GM12865 (cell line): ENCODE data around the gene PDE4D.
"Not testable (repeated sequence)": the region's sequence is repeated elsewhere in the genome, so short reads cannot be mapped to it uniquely, and the experiment has no call there.

Experiments used
- DNase-seq: peaks from one replicate; pipeline ENCODE4 v3.0.0; 2010; ENCODE audit warnings: low read depth
- H3K4me3 ChIP-seq: 2 replicates; pipeline ENCODE4 v1.5.1; 2011; ENCODE audit warnings: mild to moderate bottlenecking, low read depth, low read length, control low read depth
- TF ChIP-seq, protein P1 (sequence below): IDR thresholded peaks from 2 replicates; pipeline ENCODE4 v1.5.1; 2011; ENCODE audit warnings: low read length, control low read depth, low read depth, inconsistent platforms; ENCODE audit not compliant: insufficient read depth; ENCODE audit errors: missing control alignments

The PDE4D gene

DNA sequence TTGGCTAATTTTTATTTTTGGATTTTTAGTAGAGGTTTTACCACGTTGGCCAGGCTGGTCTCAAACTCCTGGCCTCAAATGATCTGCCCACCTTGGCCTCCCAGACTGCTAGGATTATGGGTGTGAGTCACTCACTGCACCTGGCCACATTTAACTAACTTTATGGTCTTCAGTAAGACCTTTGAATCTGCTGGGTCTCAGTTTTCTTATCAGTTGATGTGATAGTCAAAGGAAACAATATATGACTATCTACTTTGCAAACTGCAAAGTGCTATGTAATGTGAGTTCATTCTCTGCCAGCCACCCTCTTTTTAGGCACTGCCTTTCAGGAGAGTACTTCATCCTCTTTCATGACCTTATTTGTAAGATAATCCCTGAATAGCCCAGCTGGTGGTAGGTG is 474.7 kb downstream of the PDE4D start:
- TF ChIP-seq, protein P1, sequence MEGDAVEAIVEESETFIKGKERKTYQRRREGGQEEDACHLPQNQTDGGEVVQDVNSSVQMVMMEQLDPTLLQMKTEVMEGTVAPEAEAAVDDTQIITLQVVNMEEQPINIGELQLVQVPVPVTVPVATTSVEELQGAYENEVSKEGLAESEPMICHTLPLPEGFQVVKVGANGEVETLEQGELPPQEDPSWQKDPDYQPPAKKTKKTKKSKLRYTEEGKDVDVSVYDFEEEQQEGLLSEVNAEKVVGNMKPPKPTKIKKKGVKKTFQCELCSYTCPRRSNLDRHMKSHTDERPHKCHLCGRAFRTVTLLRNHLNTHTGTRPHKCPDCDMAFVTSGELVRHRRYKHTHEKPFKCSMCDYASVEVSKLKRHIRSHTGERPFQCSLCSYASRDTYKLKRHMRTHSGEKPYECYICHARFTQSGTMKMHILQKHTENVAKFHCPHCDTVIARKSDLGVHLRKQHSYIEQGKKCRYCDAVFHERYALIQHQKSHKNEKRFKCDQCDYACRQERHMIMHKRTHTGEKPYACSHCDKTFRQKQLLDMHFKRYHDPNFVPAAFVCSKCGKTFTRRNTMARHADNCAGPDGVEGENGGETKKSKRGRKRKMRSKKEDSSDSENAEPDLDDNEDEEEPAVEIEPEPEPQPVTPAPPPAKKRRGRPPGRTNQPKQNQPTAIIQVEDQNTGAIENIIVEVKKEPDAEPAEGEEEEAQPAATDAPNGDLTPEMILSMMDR, result no peak
- no peak overlapping the region for H3K4me3 ChIP-seq
- no peak for DNase-seq

DNA sequence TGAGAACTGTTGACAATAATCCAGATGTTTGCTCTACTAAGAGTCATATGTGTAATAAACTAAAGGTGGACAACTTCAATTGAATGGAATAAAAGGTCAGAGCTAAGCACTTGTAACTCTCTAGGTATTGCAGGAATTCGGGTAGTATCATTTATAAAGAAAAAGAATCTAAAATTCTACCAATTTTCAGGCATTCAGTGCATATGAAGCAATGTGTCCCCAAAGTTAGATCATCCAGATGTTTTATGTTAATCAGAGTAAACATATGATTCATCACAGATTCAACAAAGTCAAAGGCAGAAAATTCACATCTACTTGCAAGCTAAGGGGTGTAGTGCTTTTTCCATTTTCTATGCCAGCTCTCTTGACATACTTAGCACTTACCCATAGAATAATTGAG is 477.1 kb downstream of the PDE4D start:
- TF ChIP-seq, protein P1, result no peak
- H3K4me3 ChIP-seq, result no peak overlapping the region
- no peak for DNase-seq

DNA sequence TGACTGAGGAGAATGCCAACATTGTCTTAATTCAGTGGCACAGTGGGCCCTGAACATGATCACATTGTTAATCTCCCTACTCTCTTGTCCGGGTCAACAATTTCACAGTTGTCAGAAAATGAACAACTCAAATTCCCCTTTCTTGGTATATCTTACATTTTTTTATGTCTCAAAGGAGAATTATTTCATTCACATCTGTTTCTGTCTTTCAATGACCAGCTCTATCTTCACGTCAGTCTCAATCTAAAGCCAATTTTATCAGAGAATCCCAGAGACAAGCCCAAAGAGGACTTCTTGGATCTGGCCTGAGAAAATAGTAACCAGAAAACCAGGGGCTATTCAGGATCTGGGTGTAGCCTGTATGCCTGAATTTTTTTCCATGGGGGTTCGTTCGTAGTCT is 477.5 kb downstream of the PDE4D start:
- H3K4me3 ChIP-seq, result no peak overlapping the region
- TF ChIP-seq, protein P1, result no peak
- no peak for DNase-seq

DNA sequence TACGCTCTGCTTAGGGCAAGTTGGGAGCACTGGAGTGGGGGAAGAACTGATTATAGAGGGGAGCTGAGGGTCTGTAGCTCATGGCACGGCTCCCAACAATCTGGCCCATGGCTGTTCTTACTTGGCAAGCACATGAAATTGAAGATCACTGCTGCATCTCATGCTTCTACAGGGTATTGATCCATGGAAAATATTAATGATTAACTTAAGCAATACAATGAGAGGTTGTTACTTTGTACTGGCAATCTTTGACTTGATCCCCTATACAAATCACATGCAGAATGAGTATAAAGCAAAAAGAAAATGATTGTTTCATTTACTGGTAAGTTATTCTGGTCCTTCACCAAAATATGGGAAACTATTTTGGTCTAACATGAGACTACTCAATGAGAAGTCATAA is 481.1 kb downstream of the PDE4D start:
- TF ChIP-seq, protein P1, result no peak
- DNase-seq, result no peak
- no peak overlapping the region for H3K4me3 ChIP-seq

DNA sequence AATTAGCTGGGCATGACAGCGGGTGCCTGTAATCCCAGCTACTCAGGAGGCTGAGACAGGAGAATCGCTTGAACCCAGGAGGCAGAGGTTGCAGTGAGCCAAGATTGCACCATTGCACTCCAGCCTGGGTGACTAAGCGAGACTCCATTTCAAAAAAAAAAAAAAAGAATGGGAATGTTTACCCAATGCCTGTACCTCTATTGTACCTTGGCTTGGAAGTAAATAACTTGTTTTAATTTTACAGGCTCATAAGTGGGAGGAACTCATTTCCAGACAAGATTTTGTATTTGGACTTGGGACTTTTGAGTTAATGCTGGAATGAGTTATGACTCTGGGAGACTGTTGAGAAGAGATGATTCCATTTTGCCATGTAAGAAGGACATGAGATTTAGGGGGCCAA is 484.5 kb downstream of the PDE4D start:
- DNase-seq, H3K4me3 ChIP-seq: not testable (repeated sequence)

DNA sequence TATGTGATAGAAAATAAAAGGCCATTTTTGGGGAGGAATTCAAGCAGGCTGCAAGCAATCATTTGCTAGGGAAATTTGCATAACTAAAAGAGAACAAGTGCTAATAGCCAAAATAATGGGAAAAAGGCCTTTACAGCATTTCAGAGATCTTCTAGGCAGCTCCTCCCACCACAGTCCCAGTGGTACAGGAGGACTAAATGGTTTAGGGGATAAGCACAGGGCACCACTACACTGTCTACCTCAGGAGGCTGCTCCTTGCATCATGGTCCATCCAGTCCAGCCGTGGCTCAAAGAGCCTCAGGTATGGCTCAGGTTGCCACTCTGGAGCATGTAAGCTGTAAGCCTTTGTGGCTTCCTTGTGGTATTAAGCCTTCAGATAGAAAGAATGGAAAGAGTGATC is 485.6 kb downstream of the PDE4D start:
- TF ChIP-seq, protein P1, result no peak
- no peak overlapping the region for H3K4me3 ChIP-seq
- DNase-seq, result no peak

DNA sequence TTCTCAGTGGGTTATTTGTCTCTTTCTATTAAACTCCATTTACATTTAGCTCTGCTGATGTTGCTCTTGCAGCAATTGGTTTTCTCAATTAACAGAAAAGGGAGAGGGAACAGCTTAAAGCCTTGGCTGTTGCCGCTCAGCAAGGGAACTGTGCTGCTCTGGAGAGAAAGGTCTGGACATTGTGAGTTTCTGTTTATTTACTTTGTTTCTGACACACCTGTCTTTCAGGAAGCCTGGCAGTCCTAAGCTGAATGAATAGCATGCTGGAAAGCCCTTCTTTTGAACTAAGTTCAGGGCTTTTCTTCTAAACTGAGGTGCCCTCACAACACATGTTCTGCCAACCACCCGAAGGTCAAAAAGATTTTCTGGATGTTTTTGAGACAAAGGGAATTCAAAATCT is 491.9 kb downstream of the PDE4D start:
- TF ChIP-seq, protein P1, result no peak
- no peak overlapping the region for H3K4me3 ChIP-seq
- no peak for DNase-seq

DNA sequence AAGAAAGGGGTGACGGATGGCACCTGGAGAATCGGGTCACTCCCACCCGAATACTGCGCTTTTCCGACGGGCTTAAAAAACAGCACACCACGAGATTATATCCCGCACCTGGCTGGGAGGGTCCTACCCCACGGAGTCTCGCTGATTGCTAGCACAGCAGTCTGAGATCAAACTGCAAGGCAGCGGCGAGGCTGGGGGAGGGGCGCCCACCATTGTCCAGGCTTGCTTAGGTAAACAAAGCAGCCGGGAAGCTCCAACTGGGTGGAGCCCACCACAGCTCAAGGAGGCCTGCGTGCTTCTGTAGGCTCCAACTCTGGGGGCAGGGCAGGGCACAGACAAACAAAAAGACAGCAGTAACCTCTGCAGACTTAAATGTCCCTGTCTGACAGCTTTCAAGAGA is 498.6 kb downstream of the PDE4D start:
- DNase-seq, result not testable (repeated sequence)

More for the DNA sequence above, 498.6 kb downstream of the PDE4D start:
- H3K4me3 ChIP-seq, result not testable (repeated sequence)
